ENCODE data around the gene POLR2J2. TPM values are rescaled to one million over a fixed set of nuclear protein-coding genes. Genes with fewer than 3 reads are reported as not detected.
"Not testable (repeated sequence)": the region's sequence is repeated elsewhere in the genome, so short reads cannot be mapped to it uniquely, and the experiment has no call there.

Gene POLR2J2
- 1.9 to 3.1 TPM (median 2.8 TPM) in 3 replicates for polyA plus RNA-seq
- not detected for polyA plus RNA-seq (2011; ENCODE audit: low read depth)
- polyA plus RNA-seq (2011; cell fraction: cytosol; rRNA removed) = 0.43 and 0.45 TPM in 2 replicates
- polyA plus RNA-seq (2011; cell fraction: nucleus; rRNA removed) = 11.4 and 13.9 TPM in 2 replicates
- 1.3 and 3.0 TPM in 2 replicates for polyA plus RNA-seq (2012; ENCODE audit: low replicate concordance)
- 3.5 to 12.9 TPM (median 6.5 TPM) in 3 replicates for polyA minus RNA-seq
- polyA minus RNA-seq (2011; cell fraction: cytosol; rRNA and poly(A)+ RNA removed) = not detected
- polyA minus RNA-seq (2011; cell fraction: nucleus; rRNA and poly(A)+ RNA removed) = 6.9 and 10.7 TPM in 2 replicates

DNA sequence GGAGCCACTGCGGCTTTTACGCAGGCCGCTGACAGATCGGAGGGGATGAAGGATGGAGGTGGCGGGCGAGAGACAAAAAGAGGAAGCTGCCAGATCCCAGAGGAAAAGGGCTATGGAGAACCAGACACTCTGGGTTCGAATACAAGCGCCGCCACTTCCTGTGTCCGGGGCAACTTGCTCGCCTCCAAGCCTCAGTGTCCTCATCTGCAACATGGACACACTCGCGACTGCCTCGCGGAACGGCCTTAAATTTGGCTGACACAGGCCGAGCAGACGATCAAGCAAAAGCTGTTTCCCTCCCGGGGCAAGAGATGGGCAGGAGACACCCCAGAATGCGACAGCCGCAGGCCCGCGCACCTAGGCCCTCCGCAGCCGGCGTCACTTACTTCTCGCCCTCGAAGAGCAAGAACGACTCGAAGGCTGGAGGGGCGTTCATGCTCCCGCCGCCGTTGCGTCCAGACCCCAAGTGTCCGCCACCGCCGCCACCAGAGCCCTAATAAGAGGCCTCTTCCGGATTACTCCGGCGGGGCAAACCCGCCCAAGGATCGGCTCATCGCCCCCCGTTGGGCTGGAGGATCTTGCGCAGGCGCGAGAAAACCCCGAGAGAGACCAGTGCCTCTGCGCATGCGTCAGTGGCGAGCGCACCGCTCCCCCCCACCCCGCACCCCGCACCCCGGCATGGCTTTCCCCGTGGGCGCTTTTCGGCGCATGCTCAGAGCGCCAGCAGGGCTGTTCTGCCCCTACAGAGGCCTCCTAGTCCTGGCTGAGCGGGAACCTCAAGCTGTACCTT, at the start of gene POLR2J2:
TSS of gene POLR2J2 (minus strand) at position 498 of the 790 bp plus-strand sequence. CDS start at position 436, 62 bp downstream.
- H2AFZ ChIP-seq (ENCODE audit: control insufficient read depth, low read length); H3K4me1 ChIP-seq (ENCODE audit: control insufficient read depth, extremely low read depth, insufficient read depth, low read length); DNase-seq (ENCODE audit: low read depth, low spot score); H3K4me2 ChIP-seq (ENCODE audit: control insufficient read depth, extremely low read depth, insufficient read depth, low read depth, low read length); H3K27me3 ChIP-seq (ENCODE audit: control insufficient read depth, extremely low read depth, insufficient read depth, low read length); H3K27ac ChIP-seq (ENCODE audit: control insufficient read depth, insufficient read depth, low read length); H3K9ac ChIP-seq (ENCODE audit: control insufficient read depth, extremely low read depth, insufficient read depth, low read length); H3K9me3 ChIP-seq (ENCODE audit: control insufficient read depth, low read depth, low read length); H3K79me2 ChIP-seq (ENCODE audit: control insufficient read depth, insufficient read depth, low read length); H3K9me1 ChIP-seq (ENCODE audit: control insufficient read depth, extremely low read depth, insufficient read depth, low read length); FAIRE-seq; H3K36me3 ChIP-seq (ENCODE audit: control insufficient read depth in 2 of 2, extremely low read depth in 1 of 2, insufficient read depth in 2 of 2, low read length in 2 of 2); H4K20me1 ChIP-seq (ENCODE audit: control insufficient read depth, extremely low read depth, insufficient read depth, low read length); dilution Hi-C loops (cut with MboI; ENCODE audit: extremely low pct_ligation_motif_present, low sequenced_read_pairs): not testable (repeated sequence)
- H3K4me3 ChIP-seq (ENCODE audit: control insufficient read depth in 2 of 3, extremely low read depth in 1 of 3, insufficient read depth in 2 of 3, low read depth in 1 of 3, low read length in 3 of 3) = peak within 1 kb of the TSS in 1 of 3 experiments; percentile 45

DNA sequence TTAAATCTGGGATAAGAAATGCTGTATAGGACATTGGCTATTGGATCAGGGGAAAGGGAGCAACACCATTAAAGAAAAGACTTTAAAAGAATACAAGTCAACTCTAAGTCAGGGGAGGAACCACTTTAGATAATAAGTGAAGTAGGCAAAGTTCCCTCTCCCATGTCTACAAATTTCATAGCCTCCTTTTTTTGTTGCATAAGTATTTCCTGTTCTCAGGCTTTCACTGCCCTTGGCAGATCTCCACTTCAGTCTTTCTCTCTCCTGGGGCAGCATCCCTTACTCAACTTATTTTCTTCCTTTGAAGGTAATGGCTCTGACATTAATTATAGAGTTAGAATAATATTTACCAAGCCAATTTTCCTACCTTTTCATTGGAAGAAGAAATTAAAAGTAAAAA, 47.0 kb upstream of the POLR2J2 start:
- H3K27me3 ChIP-seq (ENCODE audit: control insufficient read depth, extremely low read depth, insufficient read depth, low read length); H2AFZ ChIP-seq (ENCODE audit: control insufficient read depth, low read length); H3K4me2 ChIP-seq (ENCODE audit: control insufficient read depth, extremely low read depth, insufficient read depth, low read depth, low read length); FAIRE-seq; H3K27ac ChIP-seq (ENCODE audit: control insufficient read depth, insufficient read depth, low read length); dilution Hi-C loops (cut with MboI; ENCODE audit: extremely low pct_ligation_motif_present, low sequenced_read_pairs); H3K36me3 ChIP-seq (ENCODE audit: control insufficient read depth in 2 of 2, extremely low read depth in 1 of 2, insufficient read depth in 2 of 2, low read length in 2 of 2); H3K9me1 ChIP-seq (ENCODE audit: control insufficient read depth, extremely low read depth, insufficient read depth, low read length); H3K4me1 ChIP-seq (ENCODE audit: control insufficient read depth, extremely low read depth, insufficient read depth, low read length); H3K9ac ChIP-seq (ENCODE audit: control insufficient read depth, extremely low read depth, insufficient read depth, low read length); DNase-seq (ENCODE audit: low read depth, low spot score); H4K20me1 ChIP-seq (ENCODE audit: control insufficient read depth, extremely low read depth, insufficient read depth, low read length); H3K9me3 ChIP-seq (ENCODE audit: control insufficient read depth, low read depth, low read length); H3K79me2 ChIP-seq (ENCODE audit: control insufficient read depth, insufficient read depth, low read length); H3K4me3 ChIP-seq (ENCODE audit: control insufficient read depth in 2 of 3, extremely low read depth in 1 of 3, insufficient read depth in 2 of 3, low read depth in 1 of 3, low read length in 3 of 3): not testable (repeated sequence)

DNA sequence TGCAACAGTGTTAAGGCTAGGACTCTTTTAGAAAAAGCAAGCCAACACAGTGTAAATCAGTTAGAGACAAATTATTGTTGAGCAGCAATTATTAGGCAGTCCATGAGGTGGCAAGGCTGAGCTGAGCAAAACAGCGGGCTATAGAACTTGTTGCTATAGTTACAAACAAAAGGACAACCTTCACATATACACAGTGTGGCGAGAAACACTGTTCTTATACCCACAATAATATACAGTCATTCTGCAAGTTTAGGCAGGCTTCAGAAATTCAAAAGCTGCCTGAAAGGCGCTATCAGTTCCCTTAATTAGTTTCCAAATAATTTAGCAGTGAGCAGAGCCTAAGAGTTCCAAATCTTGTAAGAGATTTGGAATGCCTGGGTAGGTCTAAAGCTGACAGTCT, 44.3 kb upstream of the POLR2J2 start:
- H4K20me1 ChIP-seq (ENCODE audit: control insufficient read depth, extremely low read depth, insufficient read depth, low read length); H3K9me1 ChIP-seq (ENCODE audit: control insufficient read depth, extremely low read depth, insufficient read depth, low read length); H3K36me3 ChIP-seq (ENCODE audit: control insufficient read depth in 2 of 2, extremely low read depth in 1 of 2, insufficient read depth in 2 of 2, low read length in 2 of 2); H3K27me3 ChIP-seq (ENCODE audit: control insufficient read depth, extremely low read depth, insufficient read depth, low read length); H3K4me3 ChIP-seq (ENCODE audit: control insufficient read depth in 2 of 3, extremely low read depth in 1 of 3, insufficient read depth in 2 of 3, low read depth in 1 of 3, low read length in 3 of 3); H3K9me3 ChIP-seq (ENCODE audit: control insufficient read depth, low read depth, low read length); H2AFZ ChIP-seq (ENCODE audit: control insufficient read depth, low read length); DNase-seq (ENCODE audit: low read depth, low spot score); dilution Hi-C loops (cut with MboI; ENCODE audit: extremely low pct_ligation_motif_present, low sequenced_read_pairs); H3K79me2 ChIP-seq (ENCODE audit: control insufficient read depth, insufficient read depth, low read length); H3K4me2 ChIP-seq (ENCODE audit: control insufficient read depth, extremely low read depth, insufficient read depth, low read depth, low read length); H3K9ac ChIP-seq (ENCODE audit: control insufficient read depth, extremely low read depth, insufficient read depth, low read length): not testable (repeated sequence)
- H3K4me1 ChIP-seq (ENCODE audit: control insufficient read depth, extremely low read depth, insufficient read depth, low read length) = peaks cover 11% of the 10 kb centered on the region
- H3K27ac ChIP-seq (ENCODE audit: control insufficient read depth, insufficient read depth, low read length) = peak overlapping the region; percentile 89
- TF ChIP-seq, protein P1, sequence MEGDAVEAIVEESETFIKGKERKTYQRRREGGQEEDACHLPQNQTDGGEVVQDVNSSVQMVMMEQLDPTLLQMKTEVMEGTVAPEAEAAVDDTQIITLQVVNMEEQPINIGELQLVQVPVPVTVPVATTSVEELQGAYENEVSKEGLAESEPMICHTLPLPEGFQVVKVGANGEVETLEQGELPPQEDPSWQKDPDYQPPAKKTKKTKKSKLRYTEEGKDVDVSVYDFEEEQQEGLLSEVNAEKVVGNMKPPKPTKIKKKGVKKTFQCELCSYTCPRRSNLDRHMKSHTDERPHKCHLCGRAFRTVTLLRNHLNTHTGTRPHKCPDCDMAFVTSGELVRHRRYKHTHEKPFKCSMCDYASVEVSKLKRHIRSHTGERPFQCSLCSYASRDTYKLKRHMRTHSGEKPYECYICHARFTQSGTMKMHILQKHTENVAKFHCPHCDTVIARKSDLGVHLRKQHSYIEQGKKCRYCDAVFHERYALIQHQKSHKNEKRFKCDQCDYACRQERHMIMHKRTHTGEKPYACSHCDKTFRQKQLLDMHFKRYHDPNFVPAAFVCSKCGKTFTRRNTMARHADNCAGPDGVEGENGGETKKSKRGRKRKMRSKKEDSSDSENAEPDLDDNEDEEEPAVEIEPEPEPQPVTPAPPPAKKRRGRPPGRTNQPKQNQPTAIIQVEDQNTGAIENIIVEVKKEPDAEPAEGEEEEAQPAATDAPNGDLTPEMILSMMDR (optimal IDR thresholded peaks at IDR 0.05 in 1 of 3, IDR thresholded peaks at IDR 0.05 in 1 of 3, conservative IDR thresholded peaks at IDR 0.05 in 1 of 3; ENCODE audit: extremely low read depth in 1 of 3, insufficient read depth in 2 of 3, low read length in 3 of 3) = peak in 1 of 3 experiments; percentile 8
- peak; percentile 63 for FAIRE-seq

DNA sequence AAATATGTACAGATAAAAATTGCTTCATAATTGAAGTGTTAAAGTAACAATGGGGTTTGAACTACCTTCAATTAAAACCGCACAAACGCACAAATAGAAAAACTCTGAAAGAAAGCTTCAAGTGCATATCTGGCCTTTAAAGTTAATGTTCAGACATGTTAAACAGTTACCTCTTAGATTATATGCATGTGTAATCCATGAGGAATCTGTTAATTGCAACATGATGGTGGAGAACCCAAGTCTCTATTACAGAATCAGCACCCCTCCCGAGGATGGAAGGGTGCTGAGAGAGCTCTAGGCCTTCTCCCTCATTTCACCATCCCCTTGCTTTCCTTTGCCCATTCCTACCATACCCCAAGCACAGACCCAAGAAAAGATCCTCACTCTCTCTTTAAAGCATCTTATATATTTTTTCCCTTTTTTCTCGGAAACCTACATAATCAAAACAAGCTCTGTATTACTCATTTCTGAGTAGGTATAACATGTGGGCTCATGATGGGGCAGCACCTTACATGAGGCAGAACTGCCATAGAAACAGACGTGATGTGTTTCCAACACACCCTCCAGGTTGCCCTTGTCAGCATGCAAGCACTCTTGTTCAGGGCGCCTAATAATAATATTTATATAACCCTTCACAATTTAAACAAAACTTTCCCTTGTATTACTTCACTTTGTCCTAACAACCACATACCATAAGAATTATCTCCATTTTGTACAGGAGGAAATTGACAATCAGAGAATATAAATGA, 43.5 kb upstream of the POLR2J2 start:
- H4K20me1 ChIP-seq (ENCODE audit: control insufficient read depth, extremely low read depth, insufficient read depth, low read length); H3K79me2 ChIP-seq (ENCODE audit: control insufficient read depth, insufficient read depth, low read length); H3K36me3 ChIP-seq (ENCODE audit: control insufficient read depth in 2 of 2, extremely low read depth in 1 of 2, insufficient read depth in 2 of 2, low read length in 2 of 2); H3K27me3 ChIP-seq (ENCODE audit: control insufficient read depth, extremely low read depth, insufficient read depth, low read length); H3K9me3 ChIP-seq (ENCODE audit: control insufficient read depth, low read depth, low read length); H3K4me3 ChIP-seq (ENCODE audit: control insufficient read depth in 2 of 3, extremely low read depth in 1 of 3, insufficient read depth in 2 of 3, low read depth in 1 of 3, low read length in 3 of 3); H2AFZ ChIP-seq (ENCODE audit: control insufficient read depth, low read length); DNase-seq (ENCODE audit: low read depth, low spot score); H3K9me1 ChIP-seq (ENCODE audit: control insufficient read depth, extremely low read depth, insufficient read depth, low read length); dilution Hi-C loops (cut with MboI; ENCODE audit: extremely low pct_ligation_motif_present, low sequenced_read_pairs): not testable (repeated sequence)
- Histone ChIP-seq H3K27ac (ENCODE audit: control insufficient read depth, insufficient read depth, low read length) (peak overlapping the region; percentile 89), H3K4me1 (ENCODE audit: control insufficient read depth, extremely low read depth, insufficient read depth, low read length) (peaks cover 11% of the 10 kb centered on the region), H3K9ac (ENCODE audit: control insufficient read depth, extremely low read depth, insufficient read depth, low read length) (peak overlapping the region; percentile 50), H3K4me2 (ENCODE audit: control insufficient read depth, extremely low read depth, insufficient read depth, low read depth, low read length) (peak overlapping the region; percentile 41)
- FAIRE-seq = peak; percentile 29
